GM19035 (cell line): ENCODE measurements around the gene PTCH2.
"Not testable (repeated sequence)": the region's sequence is repeated elsewhere in the genome, so short reads cannot be mapped to it uniquely, and the experiment has no call there.

Experiments used
- ATAC-seq: cut with Tn5 transposase; IDR thresholded peaks from one replicate; pipeline ENCODE4 v1.9.1; 2021; ENCODE audit not compliant: unreplicated experiment

PTCH2 gene

GRCh38 chr1:44803062-44803311 lies 40.1 kb downstream of the PTCH2 start:
- no peak for ATAC-seq

DNA sequence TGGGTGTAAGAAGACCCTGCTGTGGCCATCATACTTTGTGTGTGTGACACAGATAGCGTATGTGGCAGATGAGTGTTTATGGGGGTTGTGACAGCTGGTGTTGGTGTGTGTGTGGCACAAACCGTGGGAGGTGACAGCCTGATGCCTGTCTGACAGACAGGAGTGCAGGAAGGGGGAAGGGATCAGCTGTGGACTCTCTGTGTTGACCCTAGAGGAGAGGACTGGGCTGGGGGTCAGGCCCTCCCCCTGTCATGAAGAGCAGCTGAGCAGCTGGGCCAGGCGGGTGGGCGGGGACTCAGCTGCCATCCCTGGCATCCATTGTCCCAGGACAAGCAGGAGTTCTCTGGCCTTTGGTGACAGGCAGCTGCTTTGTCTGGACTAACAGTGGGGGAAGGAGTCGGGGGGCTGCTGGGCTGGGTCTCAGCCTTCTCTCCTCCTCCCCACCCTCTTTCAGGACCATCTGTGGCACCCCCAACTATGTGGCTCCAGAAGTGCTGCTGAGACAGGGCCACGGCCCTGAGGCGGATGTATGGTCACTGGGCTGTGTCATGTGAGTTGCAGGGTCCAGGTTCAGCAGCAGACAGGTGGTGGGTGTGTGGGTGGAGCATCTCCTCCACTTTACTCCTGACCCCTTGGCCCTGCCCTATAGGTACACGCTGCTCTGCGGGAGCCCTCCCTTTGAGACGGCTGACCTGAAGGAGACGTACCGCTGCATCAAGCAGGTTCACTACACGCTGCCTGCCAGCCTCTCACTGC lies 40.6 kb downstream of the PTCH2 start:
- ATAC-seq: no peak

DNA sequence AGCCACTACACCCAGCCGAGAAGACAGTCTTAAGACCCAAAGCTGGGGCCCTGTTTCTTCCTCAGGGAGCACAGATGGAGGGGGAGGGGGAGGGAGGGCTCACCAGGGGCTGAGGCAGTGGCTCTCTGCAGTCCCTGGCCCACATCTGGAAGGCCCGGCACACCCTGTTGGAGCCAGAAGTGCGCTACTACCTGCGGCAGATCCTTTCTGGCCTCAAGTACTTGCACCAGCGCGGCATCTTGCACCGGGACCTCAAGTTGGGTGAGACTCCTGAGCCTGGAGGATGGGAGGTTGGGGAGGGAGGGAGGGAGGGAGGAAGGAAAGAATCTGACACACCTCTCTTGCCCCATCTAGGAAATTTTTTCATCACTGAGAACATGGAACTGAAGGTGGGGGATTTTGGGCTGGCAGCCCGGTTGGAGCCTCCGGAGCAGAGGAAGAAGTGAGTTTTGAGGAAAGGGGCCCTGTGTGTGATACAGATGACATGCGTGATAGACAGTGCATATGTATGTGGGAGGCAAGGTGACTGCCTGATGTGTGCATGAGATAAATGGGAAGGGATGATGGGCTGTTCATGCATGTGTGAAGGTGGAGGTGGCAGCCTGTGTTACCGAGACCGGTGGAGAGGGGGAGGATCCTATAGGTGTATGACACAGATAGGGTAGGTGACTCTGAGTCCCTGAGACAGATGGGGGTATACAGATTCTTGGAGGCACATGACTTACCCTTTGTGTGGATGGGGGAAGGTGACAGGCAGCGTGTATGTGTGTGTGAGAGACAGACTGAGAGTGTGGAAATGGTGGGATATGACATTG lies 41.4 kb downstream of the PTCH2 start:
- ATAC-seq: no peak

DNA sequence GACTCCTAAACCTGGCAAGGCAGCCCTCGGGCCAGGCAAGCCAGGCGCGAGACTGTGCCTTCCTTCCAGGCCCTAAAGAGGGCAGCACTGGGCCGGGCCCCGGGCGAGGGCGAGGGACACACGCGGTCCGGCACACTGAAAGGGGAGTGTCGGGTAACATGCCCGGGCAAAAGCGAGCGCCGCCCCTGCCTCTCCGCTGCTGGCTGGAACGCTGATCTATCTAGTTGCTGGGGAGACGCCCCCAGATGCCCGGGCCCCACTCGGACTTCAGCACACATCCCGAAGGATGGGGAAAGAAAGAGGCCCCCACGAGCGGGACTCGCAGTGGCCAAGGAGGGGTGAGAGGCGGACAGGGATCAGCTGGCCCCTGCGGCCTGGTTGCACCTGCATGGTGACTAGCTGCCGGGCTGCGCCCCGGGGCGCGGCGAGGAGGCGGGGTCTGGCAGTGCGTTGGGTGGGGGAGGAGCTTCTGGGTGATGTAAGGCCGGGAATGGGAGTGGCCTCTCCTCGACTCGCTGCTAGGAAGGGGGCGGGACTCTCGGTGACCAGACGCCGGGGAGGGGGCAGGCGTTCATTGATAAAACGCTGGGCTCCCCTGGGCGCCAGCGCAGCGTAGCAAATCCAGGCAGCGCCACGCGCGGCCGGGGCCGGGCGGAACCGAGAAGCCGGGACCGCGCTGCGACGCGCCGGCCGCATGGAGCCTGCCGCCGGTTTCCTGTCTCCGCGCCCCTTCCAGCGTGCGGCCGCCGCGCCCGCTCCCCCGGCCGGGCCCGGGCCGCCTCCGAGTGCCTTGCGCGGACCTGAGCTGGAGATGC lies 43.1 kb downstream of the PTCH2 start, which contains the start of gene PLK3:
PLK3 (plus strand) TSS at position 608 of the 815 bp plus-strand sequence; CDS start at position 695, 87 bp downstream.
- ATAC-seq: peak; percentile 80

DNA sequence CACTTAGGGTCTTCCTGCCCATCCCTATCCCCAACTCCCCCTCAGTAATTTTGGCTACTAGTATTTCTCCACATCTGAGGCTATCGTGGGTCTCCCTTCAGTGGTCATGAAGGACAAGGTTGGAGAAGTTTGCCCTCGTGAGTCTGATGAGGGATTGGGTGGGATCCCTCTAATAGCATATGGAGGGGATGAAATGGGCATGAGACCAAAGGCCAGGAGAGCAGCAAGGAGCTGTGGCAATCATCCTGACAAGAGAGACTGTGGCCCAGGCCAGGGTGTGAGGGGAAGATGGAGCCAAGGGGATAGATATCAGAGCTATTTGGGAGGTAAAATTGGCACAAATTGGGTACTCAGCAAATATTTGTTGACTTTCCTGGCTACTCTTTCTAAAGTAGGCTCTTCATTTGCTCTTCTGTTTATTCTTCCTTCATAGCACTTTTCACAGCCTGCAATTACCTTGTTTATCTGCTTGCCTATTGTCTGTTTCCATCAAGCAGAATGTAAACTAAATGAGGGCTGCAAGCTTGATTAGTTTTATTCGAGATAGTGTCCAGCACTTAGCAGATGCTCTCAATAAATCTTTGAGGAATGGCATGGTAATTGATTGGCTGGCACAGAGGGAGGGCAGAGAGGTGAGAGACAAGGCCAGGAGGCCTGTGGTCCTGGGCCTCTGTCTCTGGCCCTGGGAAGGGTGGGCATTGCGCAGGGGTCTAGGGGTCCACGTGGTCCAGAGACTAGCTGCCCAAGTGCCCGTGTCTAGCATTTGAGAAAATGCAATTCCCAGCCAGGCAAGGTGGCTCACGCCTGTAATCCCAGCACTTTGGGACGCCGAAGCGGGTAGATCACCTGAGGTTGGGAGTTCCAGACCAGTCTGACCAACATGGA lies 44.3 kb downstream of the PTCH2 start:
- ATAC-seq: no peak

DNA sequence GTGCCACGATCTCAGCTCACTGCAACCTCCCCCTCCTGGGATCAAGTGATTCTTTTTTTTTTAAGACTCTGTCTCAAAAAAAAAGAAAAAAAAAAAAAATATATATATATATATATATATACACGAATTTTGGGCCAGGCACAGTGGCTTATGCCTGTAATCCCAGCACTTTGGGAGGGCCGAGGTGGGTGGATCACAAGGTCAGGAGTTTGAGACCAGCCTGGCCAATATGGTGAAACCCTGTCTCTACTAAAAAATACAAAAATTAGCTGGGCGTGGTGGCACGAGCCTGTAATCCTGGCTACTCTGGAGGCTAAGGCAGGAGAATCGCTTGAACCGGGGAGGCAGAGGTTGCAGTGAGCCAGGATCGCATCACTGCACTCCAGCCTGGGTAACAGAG lies 45.2 kb downstream of the PTCH2 start:
- not testable (repeated sequence) for ATAC-seq

DNA sequence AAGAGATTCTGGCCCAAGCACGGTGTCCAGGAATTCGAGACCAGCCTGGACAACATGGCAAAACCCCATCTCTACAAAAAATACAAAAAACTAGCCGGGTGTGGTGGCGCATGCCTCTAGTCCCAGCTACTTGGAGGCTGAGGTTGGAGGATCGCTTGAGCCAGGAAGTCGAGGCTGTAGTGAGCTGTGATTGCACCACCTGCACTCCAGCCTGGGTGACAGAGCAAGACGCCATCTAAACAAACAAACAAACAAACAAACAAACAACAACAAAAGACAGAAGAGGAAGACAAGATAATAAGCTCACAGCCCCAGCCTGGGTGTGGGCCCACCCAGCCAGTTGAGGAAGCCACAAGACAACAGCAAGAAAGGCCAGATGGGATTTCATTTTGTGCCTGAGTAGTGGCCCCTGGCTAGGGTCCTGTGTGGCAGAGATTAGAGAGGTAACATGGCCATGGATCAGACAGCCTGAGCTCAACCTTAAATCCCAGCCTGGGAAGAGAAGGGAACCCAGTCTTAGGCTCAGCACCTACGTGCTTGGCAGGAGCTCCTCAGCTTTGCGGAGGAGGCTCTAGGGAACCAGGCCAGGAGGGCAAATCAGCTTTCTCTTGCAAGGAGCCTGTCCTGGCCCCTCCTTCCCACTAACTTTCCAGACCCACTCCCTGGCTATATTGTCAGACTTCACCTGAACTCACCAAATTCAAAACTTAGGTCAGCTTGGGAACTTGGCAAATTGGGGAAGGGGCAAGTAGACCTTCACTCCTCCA lies 50.1 kb downstream of the PTCH2 start:
- ATAC-seq: no peak

GRCh38 chr1:44790968-44791801 lies 51.9 kb downstream of the PTCH2 start:
- ATAC-seq: no peak

GRCh38 chr1:44788120-44788860 lies 54.8 kb downstream of the PTCH2 start, which contains the start of gene BEST4:
Gene BEST4 (minus strand): TSS chr1:44788170. CDS start chr1:44787705, 465 bp downstream.
- ATAC-seq: no peak

- no peak for ATAC-seq
Measured at GRCh38 chr1:44787506-44787905, 55.5 kb downstream of the PTCH2 start.

DNA sequence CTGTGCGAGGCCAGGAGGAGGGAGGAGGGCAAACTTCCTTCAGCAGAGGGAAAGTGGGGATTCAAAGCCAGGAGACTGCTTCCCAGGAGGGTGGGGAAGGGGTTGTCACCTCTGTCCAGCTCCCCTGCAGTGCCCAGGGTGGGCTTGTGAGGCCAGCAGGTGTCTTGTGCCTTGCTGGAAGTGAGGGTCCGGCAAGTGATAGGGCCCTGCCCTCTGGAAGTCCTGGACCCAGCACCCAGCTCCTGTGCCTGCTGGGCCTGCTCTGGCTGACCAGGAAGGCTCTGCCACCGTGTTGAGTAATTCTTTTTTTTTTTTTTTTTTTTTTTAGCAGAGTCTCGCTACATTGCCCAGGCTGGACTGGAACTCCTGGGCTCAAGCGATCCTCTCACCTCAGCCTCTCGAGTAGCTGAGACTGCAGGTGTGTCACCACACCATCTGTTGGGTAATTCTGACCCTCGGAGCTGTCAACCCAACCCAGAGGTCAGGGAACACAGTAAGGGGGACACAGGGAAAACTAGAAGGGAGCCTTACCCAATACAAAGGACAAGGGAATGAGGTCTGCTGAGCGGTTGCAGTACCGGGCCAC lies 56.1 kb downstream of the PTCH2 start:
- ATAC-seq: no peak

- no peak for ATAC-seq
Measured at GRCh38 chr1:44786138-44786840, 56.8 kb downstream of the PTCH2 start.

DNA sequence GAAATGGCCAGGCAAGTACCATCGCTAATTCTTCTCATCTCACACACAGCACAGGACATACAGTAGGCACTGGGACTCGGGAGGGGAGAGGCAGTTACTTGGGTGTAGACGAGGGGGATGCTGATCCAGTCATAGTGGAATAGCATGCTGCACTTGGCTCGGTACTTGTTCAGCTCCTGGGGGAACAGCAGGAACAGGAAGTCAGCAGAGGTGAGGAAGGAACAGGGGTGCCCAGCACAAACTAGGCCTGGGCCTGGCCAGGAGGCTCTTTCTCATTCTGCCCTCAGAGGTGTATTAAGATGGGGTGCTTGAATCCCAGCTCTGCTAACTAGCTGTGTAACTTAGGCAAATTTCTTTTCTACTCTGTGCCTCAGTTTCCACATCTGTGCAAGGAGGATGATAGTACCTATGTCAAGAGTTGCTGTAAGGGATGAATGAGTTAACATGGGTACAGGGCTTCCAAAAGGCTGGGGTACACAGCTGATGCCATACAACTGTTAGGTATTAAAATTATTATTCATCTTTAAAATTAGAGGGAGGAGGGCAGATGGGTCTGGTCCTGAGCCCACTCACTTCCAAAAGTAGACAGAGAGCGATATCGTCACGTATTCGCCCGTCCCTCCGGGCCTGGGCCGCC lies 57.4 kb downstream of the PTCH2 start:
- no peak for ATAC-seq

DNA sequence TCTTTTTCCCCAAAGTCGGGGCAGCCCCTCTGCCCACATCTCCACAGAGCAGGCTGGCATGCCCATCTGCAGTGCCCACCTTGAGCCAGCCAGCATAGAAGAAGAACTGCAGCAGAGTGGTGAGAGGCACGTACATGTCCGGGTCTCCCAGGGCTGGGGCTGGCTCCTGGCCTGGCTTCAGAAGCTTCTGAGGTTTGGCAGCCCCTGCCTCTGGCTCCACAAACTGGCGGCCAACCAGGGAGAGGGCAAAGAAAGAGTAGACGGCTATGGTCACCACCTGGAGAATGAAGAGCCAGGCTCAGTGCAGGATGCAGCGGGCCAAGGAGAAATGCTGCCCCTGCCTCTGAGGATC lies 58.0 kb downstream of the PTCH2 start:
- no peak for ATAC-seq

DNA sequence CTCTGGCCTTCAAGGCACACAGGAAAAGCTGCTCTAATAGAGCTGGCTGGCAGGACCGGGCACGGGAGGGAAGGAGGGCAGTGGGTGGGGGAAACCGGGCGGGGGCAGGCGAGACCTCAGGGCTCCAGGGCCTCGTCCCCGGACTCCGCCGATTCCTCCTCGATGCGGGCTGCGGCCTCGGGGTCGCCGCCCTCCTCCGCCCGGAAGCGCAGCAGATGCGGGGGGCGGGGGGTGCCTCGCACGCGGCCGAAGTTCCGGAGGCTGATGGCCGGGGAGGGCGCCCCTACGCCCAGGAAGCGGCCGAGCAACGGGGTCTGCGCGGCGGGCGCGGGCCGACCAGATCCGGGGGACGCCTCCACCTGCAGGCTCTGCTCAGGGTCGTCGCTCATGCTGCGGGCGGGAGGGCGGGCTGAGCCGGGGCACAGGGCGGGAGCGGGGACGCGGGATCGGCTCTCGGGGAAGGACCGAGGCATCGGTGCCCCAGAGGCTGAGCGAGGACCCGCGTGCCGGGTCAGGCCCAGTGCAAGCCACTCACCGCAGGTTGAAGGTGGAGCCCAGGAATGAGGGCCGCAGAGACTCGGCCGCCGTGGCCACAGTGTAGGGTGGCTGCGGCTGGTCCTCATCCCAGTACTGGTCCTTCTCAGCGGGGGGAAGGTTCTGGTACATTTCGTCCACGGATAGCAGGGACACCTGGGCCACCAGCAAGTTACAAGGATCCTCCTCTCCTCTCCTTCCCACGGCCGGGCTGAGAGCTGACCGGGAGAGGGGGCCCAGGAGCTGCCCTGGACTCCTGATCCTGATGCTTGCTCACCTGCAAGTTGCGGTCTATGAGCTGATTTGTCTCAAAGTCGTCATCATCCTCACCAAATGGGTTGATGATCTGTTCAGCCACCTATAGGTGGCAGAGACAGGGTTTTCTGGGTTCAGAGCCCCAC lies 58.7 kb downstream of the PTCH2 start:
- ATAC-seq: no peak

DNA sequence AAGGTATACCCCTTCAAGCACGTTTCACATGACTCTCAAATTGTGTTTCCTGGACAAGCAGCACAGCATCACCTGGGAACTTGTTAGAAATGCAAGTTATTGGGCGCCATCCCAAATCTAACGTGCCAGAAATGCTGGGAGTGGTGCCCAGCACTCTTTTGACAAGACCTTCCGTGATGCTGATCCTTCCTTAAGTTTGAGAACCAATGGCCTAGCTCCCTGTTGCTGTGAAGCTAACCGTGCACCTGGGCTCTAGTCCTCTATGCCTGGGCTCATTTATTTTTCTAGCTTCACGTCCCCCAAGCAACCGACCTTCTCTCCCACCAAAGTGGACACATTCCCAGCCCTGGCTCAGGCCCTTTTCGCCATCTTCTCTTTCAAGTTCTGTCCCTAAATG lies 59.4 kb downstream of the PTCH2 start:
- no peak for ATAC-seq
